ENCODE measurements around the gene EBF3.

DNA sequence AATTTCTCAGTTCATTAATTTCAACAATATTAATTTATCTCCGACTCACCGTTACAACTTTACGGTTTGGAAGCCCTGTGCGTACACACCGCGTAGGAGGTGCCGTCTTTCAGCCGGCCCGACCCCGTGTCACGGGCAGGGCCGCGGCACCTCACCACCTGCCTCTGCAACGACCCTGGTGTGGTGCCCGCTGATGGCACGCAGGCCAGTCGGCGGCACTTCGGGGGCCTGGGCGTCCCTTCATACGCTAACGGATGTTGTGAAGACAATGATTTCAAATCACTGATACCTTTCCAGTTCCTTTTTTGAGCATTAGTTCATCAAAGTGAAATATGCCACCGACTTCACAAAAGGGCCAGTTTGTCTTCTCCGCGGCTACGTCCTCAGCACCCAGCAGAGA lies 125.3 kb downstream of the EBF3 start:
- TF ChIP-seq POLR2A (IDR thresholded peaks at IDR 0.05): no peak
- TF ChIP-seq POLR2AphosphoS5 (IDR thresholded peaks at IDR 0.05): no peak

Measured in suprapubic skin (tissue), 4 donors.